Measurements from ENCODE around the gene RAB35.

The RAB35 gene

GRCh38 chr12:120132054-120132836 lies 15.7 kb upstream of the RAB35 start:
- DNase-seq = no peak

DNA sequence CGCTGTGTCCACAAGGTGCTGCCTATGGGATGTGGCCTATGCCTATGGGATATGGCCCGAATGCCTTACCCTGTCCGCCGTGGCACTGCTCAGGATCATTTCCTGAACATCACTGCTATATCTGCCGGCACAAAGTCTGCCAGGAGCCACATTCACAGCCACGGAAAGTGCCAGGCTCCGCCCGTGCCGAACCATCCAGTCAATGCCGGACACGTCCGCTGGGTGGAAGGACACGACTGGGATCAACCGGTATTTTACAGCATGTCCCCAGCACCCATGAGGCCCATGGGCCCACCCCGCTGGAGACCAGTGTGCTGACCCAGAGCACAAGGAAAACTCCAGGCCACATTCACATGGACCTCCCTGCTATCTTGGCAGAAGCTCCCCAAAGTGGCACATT lies 14.6 kb upstream of the RAB35 start:
- DNase-seq = no peak

GRCh38 chr12:120130011-120130410 lies 13.5 kb upstream of the RAB35 start:
- DNase-seq = no peak

DNA sequence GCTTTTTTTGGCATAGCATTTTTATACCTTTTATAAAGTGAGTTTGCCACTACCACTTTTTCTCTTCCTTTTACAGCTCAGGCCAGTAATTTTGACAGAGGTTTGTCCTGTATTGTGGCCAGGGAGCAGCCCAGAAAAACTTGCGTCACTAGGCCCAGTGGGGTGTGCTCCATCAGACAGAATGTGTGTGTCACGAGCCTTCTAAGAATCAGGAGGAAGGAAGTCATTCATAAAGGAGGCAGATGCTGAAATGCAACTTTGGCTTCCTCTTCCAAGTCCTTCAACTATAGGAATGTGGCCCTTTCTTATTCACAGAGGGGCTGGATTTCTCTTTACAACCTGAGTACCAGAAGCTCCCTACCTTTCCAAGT lies 10.1 kb upstream of the RAB35 start:
- DNase-seq = peak; percentile 15

- no peak for DNase-seq
These were observed 9.5 kb upstream of the RAB35 start for GRCh38 chr12:120125792-120126634.

DNA sequence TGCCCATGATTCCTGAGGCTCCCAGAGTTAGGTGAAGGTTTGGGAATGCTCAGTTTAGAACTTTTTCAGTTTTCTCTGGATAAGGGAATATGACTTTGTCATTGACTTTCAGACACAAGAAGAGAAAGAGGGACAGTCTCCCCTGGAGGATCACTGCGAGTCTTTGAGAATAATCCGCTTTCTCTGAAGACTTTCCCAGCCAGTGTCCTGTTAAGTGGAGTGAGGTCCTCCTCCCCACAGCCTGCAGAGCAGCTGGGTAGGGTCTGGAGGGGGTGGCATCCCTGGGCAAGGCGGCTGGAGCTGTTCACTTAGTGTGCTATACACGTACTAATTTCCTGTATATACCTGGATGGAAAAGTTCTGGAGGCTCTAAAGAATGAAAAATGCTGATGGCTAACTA lies 8.5 kb upstream of the RAB35 start:
- no peak for DNase-seq

DNA sequence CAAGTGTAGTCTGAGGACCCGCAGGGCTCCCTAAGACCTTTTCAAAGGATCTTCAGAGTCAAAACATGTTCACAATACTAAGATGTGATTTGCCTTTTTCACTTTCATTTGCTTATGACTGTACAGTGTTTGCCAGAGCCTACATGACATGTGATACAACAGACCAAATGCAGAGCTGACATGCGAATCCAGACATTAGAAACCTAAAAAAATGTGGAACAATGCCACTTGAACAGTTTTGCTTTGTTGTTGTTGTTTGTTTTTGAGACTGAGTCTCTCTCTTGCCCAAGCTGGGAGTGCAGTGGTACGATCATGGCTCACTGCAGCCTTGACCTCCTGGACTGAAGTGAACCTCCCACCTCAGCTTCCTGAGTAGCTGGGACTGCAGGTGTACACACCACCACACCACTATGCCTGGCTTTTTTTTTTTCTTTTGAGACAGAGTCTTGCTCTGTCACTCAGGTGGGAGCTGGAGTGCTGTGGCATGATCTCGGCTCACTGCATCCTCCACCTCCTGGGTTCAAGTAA lies 5.3 kb upstream of the RAB35 start:
- DNase-seq = peak; percentile 27

DNA sequence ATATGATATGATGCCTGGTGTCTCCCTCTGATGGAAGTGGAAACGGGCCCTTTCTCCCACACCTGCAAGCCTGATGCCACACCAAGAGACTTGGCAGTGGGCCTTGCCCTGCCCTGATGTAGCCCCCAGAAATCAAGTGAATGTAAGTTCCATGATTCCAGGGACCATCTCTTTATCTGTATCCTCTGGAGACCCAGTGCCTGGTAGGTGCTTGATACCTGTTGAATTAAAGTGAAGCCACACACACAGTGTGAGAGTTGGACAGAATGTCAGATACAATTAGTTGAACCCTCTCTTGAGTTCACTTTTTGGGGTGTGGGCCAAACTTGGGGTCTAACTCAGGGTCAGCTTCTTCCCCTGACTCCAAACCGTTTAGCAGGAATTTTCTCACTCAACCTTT lies 4.8 kb upstream of the RAB35 start:
- no peak for DNase-seq

DNA sequence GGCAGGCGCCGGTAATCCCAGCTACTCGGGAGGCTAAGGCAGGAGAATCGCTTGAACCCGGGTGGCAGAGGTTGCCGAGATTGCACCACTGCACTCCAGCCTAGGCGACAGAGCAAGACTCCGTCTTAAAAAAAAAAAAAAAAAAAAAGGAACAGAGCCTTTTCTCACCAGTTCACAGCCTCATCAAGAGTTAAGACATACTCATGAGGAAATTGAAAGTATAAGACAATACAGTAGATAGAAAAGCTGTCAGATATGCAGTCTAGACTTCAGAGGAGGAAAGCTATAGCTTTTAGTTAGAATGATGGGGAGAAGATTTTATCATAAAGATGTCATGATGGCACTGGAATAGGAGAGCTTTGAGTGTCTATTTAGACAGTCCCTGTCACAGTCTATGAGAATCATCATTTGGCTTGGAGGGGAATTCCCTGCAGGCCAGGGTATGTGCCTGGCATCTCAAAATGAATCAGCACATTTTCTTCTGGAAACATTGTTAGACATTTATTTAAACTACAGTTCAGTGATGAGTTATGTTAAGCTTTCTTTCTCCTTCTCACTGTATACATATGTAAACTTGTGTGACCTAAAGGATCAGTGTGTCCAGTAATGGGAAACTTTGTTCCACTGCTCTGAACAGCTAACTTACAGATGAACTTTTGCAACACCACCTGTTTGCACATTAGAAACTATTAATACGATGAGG lies 2.9 kb upstream of the RAB35 start:
- peak; percentile 50 for DNase-seq

GRCh38 chr12:120118321-120119061 lies 1.9 kb upstream of the RAB35 start:
- no peak for DNase-seq

- DNase-seq = no peak
These were observed 1.4 kb upstream of the RAB35 start for GRCh38 chr12:120117961-120118320.

DNA sequence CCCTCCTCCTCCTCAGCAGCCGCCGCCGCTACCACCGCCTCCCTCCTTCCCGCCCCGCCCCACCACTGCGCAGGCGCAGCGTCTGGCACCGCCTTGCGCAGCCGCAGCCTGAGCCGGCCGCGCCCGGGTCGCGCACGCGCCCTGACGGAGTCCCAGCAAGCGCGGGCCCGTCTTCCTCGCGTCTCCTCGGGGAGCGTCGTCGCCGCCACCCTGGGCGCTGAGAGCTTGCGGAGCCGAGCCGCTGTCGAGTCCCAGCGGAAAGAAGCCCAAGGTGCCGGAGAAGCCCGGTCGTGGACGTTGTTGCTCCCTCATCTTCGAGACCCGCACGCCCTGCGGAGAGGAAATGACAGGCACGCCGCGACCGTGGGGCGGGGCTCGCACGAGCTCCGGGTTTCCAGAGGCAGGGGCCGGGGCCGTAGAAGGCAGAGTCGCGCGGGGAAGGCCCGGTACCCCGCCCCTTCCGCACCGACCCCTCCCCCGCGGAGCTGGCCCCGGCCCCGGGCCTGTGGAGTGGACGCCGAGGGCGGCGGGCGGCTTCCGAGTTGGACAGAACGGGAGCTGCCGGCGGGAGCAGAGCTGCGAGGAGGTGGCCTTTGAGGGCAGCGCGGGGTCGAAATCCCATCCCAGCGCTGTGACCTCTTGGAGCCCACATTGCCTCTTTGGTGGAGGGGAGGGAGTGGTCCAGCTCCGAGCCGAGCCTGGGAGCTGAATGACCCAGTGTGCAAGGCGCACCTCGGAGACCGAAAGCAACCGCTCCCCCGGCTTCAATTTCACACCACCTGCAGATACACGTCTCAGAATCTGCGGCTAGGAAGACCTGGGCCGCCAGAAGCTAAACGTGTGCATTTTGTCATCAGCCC lies 469 bp upstream of the RAB35 start:
- peak; percentile 96 for DNase-seq

GRCh38 chr12:120115692-120116440 lies 687 bp downstream of the RAB35 start:
- peak; percentile 28 for DNase-seq

- DNase-seq = no peak
These were observed 1.5 kb downstream of the RAB35 start for GRCh38 chr12:120115066-120115465.

DNA sequence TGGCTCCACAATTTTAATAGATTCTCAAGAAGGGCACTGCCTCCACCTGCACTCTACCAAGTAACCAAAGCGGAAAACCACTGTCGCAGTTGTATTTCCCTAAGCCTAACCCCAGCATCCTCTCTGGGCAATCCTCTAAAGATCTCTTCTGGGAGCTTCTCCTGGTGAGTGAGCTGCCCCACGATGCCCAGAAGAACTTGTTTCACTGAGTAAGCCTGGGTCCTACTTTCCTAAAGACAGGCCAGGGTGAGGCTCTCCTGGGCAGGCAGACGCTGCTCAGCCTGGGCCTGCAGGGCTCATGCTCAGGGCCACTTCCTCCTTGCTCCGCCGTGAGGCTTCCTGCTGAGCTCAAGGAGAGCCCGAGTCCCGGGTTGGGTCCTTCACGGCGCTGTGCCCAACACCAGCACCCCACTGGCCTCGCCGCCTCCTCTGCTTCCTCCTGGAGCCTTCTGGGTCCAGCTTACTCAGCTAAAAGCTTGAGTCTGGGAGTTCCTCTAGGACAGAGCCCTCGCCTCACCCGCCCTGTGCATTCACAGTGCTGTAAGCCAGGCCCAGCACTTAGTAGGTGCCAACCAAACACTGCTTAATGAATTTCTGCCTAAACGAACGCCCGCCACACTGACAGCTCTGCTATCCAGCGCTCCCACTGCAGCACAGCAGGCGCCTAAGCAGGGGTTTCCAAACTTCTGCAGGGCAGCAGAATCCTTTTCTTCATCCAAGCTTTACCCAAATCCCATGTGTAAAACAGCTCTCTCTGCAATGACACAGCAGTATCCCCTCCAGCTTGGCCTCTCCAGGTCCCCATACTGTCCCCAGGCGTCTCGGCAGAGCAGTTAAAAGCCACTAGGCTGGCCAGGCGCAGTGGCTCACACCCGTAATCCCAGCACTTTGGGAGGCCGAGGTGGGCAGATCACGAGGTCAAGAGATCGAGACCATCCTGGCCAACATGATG lies 5.7 kb downstream of the RAB35 start:
- DNase-seq = peak; percentile 45

- DNase-seq = no peak
These were observed 6.8 kb downstream of the RAB35 start for GRCh38 chr12:120109570-120110267.

- DNase-seq = no peak
These were observed 10.4 kb downstream of the RAB35 start for GRCh38 chr12:120106151-120106550.

- no peak for DNase-seq
These were observed 13.2 kb downstream of the RAB35 start for GRCh38 chr12:120103371-120103770.

DNA sequence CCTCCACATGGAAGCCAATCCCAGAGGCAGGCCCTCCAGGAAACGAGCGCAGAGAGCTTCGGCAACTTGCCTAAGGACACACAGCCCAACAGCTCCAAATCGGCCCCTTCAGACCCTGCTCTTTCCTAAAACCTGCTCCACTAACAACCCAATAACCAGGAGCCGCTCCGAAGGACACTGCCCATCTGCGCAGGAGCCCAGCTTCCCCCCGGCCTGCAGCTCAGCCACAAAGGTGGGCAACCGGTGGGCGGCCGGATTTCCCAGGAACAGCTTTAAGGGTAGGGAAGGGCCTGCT lies 13.6 kb downstream of the RAB35 start:
- no peak for DNase-seq
